OCI-LY1 (cell line): Measurements from ENCODE around the gene SHROOM3.

Source experiments
- EZH2 ChIP-seq: fragments of 200-600 bp; sonication (generic), shearing (Covaris generic); IDR thresholded peaks from 2 replicates; pipeline ENCODE4 v1.8.0; 2017; ENCODE audit warnings: borderline replicate concordance, mixed run types, mild to moderate bottlenecking, antibody characterized with exemption, low read length, moderate library complexity, mixed read lengths
- TF ChIP-seq, protein P1 (sequence below): fragments of 200-600 bp; sonication (generic), shearing (Covaris generic); IDR thresholded peaks from 2 replicates; pipeline ENCODE4 v1.5.1; 2017; ENCODE audit warnings: mild to moderate bottlenecking, antibody characterized with exemption, low read length, moderate library complexity, mixed read lengths

DNA sequence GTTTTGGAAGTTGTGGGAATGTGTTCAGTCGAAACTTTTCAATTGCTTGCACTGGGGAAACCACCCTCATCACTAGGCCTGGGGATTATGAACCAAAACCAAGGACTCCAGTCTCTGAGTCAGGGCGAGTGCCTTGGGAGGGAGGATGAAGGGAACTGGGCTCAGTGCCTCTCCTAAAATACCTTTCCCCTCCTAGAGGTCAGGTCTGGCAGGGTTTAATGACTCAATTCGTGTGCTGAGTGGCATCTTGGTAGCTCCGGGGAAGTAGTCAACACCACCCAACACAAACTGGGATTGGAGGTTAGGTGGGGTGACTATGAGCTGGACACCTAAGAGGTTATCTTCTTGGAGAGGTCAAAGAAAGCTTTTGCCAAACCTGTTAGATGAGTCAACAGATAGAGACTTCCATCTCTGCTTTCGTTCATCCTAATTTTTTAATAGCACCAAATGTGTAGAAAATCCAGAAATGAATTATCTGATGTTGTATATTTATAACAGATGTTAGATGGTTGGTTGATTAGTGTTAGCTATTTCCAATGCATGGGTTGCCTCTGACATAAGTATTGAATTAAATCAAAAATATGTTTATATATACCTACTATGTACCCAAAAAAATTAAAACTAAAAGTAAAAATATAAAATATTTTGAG, 202.8 kb downstream of the SHROOM3 start:
- TF ChIP-seq, protein P1, sequence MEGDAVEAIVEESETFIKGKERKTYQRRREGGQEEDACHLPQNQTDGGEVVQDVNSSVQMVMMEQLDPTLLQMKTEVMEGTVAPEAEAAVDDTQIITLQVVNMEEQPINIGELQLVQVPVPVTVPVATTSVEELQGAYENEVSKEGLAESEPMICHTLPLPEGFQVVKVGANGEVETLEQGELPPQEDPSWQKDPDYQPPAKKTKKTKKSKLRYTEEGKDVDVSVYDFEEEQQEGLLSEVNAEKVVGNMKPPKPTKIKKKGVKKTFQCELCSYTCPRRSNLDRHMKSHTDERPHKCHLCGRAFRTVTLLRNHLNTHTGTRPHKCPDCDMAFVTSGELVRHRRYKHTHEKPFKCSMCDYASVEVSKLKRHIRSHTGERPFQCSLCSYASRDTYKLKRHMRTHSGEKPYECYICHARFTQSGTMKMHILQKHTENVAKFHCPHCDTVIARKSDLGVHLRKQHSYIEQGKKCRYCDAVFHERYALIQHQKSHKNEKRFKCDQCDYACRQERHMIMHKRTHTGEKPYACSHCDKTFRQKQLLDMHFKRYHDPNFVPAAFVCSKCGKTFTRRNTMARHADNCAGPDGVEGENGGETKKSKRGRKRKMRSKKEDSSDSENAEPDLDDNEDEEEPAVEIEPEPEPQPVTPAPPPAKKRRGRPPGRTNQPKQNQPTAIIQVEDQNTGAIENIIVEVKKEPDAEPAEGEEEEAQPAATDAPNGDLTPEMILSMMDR: no peak
- TF ChIP-seq EZH2: no peak
